Vagina (tissue), 2 donors: ENCODE measurements around the gene CFAP161.

Experiments
- CTCF ChIP-seq, 3 experiments: fragments of 450-650 bp in 2 of 3; fragments of 200-600 bp in 1 of 3; sonication (generic) in 1 of 3; IDR thresholded peaks; one replicate each; pipeline ENCODE4 v1.5.1; 2017 to 2019; ENCODE audit warnings: antibody characterized with exemption in 3 of 3, mild to moderate bottlenecking in 2 of 3, moderate library complexity in 2 of 3
- POLR2A ChIP-seq, 2 donors: fragments of 450-650 bp; IDR thresholded peaks; one replicate each; pipeline ENCODE4 v1.6.1; 2017; ENCODE audit warnings: antibody characterized with exemption in 2 of 2, mild to moderate bottlenecking in 2 of 2, moderate library complexity in 2 of 2
- POLR2AphosphoS5 ChIP-seq, 2 donors: sonication (generic); formaldehyde crosslinking; IDR thresholded peaks; one replicate each; pipeline ENCODE4 v1.9.0; 2017; ENCODE audit warnings: antibody characterized with exemption in 2 of 2, mild to moderate bottlenecking in 2 of 2, low read depth in 1 of 2; ENCODE audit not compliant: insufficient read depth in 1 of 2

GRCh38 chr15:81120069-81120468, 14.0 kb upstream of the CFAP161 start:
- TF ChIP-seq POLR2A (IDR thresholded peaks at IDR 0.05) (no peak), CTCF (IDR thresholded peaks at IDR 0.05) (no peak), POLR2AphosphoS5 (IDR thresholded peaks at IDR 0.05; ENCODE audit: insufficient read depth in 1 of 2, low read depth in 1 of 2) (no peak)
